Measurements from ENCODE around the gene UBXN1. TPM values are rescaled to one million over a fixed set of nuclear protein-coding genes. Genes with fewer than 3 reads are reported as not detected.
A peak's percentile ranks its signal among the peaks of the same experiment; 100 is the strongest.

Gene UBXN1
- total RNA-seq, 1 experiment from 2014 or later: 118 TPM

DNA sequence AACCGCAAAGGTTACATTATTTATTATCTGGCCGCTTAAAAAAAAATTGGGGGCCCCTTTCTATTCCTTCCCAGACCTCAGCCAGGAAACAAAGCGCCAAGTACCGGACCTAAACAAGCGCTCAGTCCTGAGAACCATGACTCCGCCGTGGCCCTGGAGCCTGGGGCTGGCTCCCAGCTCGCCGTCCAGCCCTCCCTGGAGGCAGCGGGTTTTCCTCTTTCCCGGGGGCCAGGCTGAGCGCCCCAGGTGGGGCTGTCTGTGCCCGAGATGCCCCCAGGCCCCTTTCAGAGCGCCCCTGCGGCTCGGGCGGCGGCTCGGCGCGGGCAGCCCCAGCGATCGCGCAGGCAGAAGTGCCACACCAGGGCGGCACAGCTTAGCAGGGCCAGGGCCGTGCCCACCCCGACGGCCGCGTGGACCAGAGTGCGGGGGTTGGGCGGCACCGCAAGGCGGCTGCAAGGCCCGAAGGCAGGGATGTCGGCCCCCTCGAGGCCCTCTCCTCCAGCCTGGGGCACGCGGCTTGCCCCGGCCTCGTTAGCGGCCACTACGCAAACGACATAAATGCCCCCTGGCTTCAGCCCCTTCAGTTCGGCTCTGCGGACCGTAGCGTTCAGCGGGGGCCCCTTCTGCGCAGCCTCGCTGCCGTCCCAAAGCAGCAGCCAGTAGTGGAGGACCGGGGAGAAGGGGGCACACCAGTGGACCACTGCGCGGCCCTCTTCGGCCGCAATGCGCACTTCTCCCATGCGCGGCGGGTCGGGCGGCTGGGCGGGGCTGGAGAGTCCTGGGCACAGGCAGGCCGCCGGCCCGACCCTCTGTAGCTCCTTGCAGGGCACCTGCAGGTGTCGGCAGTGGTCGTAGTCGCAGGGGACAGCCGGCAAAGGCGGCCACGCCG, 8.9 kb upstream of the UBXN1 start:
- Histone ChIP-seq H2AFZ (ENCODE audit: low read length) (no peak overlapping the region), H2BK120ac (ENCODE audit: low read depth, low read length, poor library complexity, severe bottlenecking) (no peak overlapping the region), H3K4ac (ENCODE audit: low read depth, low read length) (no peak overlapping the region), H3K27ac (ENCODE audit: insufficient read length, low read depth, low read length) (no peak overlapping the region), H3K18ac (ENCODE audit: insufficient read length, low read depth, low read length) (no peak overlapping the region), H4K20me1 (ENCODE audit: control insufficient read depth, insufficient read depth, insufficient read length) (no peaks in the 10 kb centered on the region), H4K91ac (ENCODE audit: insufficient read length, low read depth, low read length) (no peak overlapping the region), H3K4me1 (ENCODE audit: insufficient read depth, low read length) (no peaks in the 10 kb centered on the region), H3K23ac (ENCODE audit: insufficient read length, low read depth, low read length) (no peak overlapping the region), H4K8ac (replicated peaks; ENCODE audit: insufficient read length, low read depth, low read length) (no peak overlapping the region), H4K5ac (ENCODE audit: insufficient read length, low read depth, low read length) (no peak overlapping the region), H3K79me2 (ENCODE audit: insufficient read depth, low read length) (no peaks in the 10 kb centered on the region), H3K27me3 (ENCODE audit: insufficient read depth, low read length) (no peaks in the 10 kb centered on the region), H3K23me2 (ENCODE audit: insufficient read length, low read depth, low read length, poor library complexity, severe bottlenecking) (no peaks in the 10 kb centered on the region), H2AK5ac (ENCODE audit: insufficient read length, low read length) (no peak overlapping the region), H2BK20ac (ENCODE audit: low read depth, low read length, poor library complexity, severe bottlenecking) (no peak overlapping the region), H2BK12ac (ENCODE audit: insufficient read length, low read depth, low read length) (no peak overlapping the region), H3K14ac (ENCODE audit: insufficient read depth, low read length) (no peak overlapping the region), H3K56ac (ENCODE audit: insufficient read length, low read depth, low read length) (no peak overlapping the region), H2BK15ac (ENCODE audit: low read depth, low read length) (no peak overlapping the region), H3T11ph (ENCODE audit: low read length) (no peak overlapping the region), H3K9ac (ENCODE audit: extremely low read depth, insufficient read length, low read length) (no peak overlapping the region), H3K9me3 (ENCODE audit: control insufficient read depth, low read depth, low read length) (no peaks in the 10 kb centered on the region), H2BK5ac (ENCODE audit: insufficient read length, low read length) (no peak overlapping the region), H3K79me1 (ENCODE audit: insufficient read depth, low read depth, low read length, poor library complexity, severe bottlenecking) (no peaks in the 10 kb centered on the region), H3K4me2 (ENCODE audit: insufficient read depth, insufficient read length, low read length) (no peak overlapping the region)
- no peak overlapping the region for H3K4me3 Mint-ChIP-seq
- TF ChIP-seq, protein P1, sequence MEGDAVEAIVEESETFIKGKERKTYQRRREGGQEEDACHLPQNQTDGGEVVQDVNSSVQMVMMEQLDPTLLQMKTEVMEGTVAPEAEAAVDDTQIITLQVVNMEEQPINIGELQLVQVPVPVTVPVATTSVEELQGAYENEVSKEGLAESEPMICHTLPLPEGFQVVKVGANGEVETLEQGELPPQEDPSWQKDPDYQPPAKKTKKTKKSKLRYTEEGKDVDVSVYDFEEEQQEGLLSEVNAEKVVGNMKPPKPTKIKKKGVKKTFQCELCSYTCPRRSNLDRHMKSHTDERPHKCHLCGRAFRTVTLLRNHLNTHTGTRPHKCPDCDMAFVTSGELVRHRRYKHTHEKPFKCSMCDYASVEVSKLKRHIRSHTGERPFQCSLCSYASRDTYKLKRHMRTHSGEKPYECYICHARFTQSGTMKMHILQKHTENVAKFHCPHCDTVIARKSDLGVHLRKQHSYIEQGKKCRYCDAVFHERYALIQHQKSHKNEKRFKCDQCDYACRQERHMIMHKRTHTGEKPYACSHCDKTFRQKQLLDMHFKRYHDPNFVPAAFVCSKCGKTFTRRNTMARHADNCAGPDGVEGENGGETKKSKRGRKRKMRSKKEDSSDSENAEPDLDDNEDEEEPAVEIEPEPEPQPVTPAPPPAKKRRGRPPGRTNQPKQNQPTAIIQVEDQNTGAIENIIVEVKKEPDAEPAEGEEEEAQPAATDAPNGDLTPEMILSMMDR (conservative IDR thresholded peaks at IDR 0.05): no peak
- peaks cover 7 to 25% (median 24%) of the 10 kb centered on the region in 3 experiments; a peak in 5 of 7 replicates for H3K36me3 Mint-ChIP-seq (ENCODE audit: insufficient read depth in 1 of 3, low read depth in 3 of 3)
- no peak overlapping the region for H3K27ac Mint-ChIP-seq
- 100% methylated on average over 1 of the region's 74 CpGs for WGBS (ENCODE audit: extremely low coverage, insufficient read length, low lambda C conversion rate)
- no peaks in the 10 kb centered on the region; a peak in 1 of 5 replicates for H3K9me3 Mint-ChIP-seq
- peaks cover 0 to 10% of the 10 kb centered on the region in 2 experiments; a peak in 3 of 4 replicates for H3K4me1 Mint-ChIP-seq
- H3K27me3 Mint-ChIP-seq (ENCODE audit: low read depth): no peaks in the 10 kb centered on the region
- peak; percentile 65 for DNase-seq
